K562 treated with DMSO at 1 percent for 4 hours (cell line): ENCODE data around the gene PKD2. TPM values are rescaled to one million over a fixed set of nuclear protein-coding genes. Genes with fewer than 3 reads are reported as not detected.

Experiments
- total RNA-seq: library from RNA; unstranded; fragments of 300-600 nt; gene quantifications from 2 replicates; pipeline ENCODE4 v1.2.3, GENCODE V29; 2022; ENCODE audit not compliant: insufficient read depth

The PKD2 gene
- 0.37 and 0.64 TPM in 2 replicates for total RNA-seq

DNA sequence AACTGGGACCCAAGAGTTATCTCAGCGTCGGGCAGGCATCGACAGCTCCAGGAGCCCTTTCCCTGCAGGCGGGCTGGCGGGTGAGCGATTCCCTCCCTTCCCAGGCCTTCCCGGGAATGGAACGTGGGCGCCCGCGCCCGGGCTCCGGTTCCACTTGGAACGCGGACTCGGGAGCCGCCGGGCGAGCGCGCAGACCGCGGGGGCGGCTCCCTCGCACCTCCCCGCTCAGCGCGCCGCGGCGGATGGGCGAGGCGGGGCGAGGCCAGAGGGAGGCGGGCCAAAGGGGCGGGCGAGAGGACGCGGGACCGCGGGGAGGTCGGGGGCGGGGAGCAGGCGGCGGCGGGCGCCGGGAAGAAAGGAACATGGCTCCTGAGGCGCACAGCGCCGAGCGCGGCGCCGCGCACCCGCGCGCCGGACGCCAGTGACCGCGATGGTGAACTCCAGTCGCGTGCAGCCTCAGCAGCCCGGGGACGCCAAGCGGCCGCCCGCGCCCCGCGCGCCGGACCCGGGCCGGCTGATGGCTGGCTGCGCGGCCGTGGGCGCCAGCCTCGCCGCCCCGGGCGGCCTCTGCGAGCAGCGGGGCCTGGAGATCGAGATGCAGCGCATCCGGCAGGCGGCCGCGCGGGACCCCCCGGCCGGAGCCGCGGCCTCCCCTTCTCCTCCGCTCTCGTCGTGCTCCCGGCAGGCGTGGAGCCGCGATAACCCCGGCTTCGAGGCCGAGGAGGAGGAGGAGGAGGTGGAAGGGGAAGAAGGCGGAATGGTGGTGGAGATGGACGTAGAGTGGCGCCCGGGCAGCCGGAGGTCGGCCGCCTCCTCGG, at the start of gene PKD2:
TSS of gene PKD2 (plus strand) at position 332 of the 818 bp plus-strand sequence. CDS start at position 431, 99 bp downstream.

DNA sequence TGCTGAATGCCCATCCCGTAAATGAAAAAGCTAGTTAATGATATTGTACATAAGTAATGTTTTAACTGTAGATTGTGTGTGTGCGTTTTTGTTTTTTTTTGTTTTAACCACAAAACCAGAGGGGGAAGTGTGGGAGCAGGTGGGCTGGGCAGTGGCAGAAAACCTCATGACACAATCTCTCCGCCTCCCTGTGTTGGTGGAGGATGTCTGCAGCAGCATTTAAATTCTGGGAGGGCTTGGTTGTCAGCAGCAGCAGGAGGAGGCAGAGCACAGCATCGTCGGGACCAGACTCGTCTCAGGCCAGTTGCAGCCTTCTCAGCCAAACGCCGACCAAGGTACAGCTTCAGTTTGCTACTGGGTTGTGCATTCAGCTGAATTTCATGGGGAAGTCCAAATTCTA, 32.0 kb upstream of the PKD2 start, which contains the start of gene SPP1:
TSS of gene SPP1 (plus strand) at position 249 of the 400 bp plus-strand sequence. CDS start 1,182 bp downstream, outside the sequence.

Other genes with a start within 250 kb of the PKD2 start
- gene IBSP, start 208.1 kb upstream of the PKD2 start, total RNA-seq: not detected in 2 replicates
- gene MEPE, start 174.7 kb upstream of the PKD2 start, total RNA-seq: not detected in 2 replicates
- not detected in 2 replicates for gene SPP1, start 31.9 kb upstream of the PKD2 start, total RNA-seq
- gene ABCG2, start 151.0 kb downstream of the PKD2 start, total RNA-seq: not detected in 2 replicates